ENCODE results near the gene PIWIL4.
A peak's percentile ranks its signal among the peaks of the same experiment; 100 is the strongest.

DNA sequence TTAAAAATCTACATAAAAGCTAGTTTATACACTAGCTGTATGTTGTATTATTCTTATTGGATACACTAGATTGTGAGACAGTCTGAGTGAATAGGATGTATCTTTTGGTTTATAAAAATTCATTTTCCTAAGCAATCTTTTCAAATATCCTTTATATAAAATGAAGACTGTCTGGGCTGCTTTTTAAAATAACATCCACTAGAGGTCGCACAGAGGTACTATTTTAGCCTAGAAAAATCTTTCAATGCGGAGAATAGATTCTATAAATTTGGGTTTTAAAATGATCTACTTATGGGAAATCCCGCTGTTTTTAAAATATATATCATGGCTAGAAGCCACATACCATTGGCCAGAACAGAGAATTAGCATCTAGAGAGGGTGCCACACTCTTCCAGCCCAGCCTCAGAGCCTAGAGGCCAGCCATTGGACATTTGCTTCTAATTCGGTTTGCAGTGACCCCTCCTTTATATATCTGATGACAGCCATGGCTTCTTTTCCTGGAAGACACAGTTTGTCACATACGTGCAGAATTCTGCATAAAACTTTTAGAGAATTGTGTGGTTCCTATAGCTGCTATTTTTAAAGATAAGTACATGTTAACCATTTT is 47.6 kb upstream of the PIWIL4 start:
- no peak for TF ChIP-seq POLR2A (IDR thresholded peaks at IDR 0.05)
- TF ChIP-seq, protein P1, sequence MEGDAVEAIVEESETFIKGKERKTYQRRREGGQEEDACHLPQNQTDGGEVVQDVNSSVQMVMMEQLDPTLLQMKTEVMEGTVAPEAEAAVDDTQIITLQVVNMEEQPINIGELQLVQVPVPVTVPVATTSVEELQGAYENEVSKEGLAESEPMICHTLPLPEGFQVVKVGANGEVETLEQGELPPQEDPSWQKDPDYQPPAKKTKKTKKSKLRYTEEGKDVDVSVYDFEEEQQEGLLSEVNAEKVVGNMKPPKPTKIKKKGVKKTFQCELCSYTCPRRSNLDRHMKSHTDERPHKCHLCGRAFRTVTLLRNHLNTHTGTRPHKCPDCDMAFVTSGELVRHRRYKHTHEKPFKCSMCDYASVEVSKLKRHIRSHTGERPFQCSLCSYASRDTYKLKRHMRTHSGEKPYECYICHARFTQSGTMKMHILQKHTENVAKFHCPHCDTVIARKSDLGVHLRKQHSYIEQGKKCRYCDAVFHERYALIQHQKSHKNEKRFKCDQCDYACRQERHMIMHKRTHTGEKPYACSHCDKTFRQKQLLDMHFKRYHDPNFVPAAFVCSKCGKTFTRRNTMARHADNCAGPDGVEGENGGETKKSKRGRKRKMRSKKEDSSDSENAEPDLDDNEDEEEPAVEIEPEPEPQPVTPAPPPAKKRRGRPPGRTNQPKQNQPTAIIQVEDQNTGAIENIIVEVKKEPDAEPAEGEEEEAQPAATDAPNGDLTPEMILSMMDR (IDR thresholded peaks at IDR 0.05) = peak; percentile 50 to 75 (median 67)
